ENCODE measurements around the gene TNNT3.
"Not testable (repeated sequence)": the region's sequence is repeated elsewhere in the genome, so short reads cannot be mapped to it uniquely, and the experiment has no call there.

The TNNT3 gene

DNA sequence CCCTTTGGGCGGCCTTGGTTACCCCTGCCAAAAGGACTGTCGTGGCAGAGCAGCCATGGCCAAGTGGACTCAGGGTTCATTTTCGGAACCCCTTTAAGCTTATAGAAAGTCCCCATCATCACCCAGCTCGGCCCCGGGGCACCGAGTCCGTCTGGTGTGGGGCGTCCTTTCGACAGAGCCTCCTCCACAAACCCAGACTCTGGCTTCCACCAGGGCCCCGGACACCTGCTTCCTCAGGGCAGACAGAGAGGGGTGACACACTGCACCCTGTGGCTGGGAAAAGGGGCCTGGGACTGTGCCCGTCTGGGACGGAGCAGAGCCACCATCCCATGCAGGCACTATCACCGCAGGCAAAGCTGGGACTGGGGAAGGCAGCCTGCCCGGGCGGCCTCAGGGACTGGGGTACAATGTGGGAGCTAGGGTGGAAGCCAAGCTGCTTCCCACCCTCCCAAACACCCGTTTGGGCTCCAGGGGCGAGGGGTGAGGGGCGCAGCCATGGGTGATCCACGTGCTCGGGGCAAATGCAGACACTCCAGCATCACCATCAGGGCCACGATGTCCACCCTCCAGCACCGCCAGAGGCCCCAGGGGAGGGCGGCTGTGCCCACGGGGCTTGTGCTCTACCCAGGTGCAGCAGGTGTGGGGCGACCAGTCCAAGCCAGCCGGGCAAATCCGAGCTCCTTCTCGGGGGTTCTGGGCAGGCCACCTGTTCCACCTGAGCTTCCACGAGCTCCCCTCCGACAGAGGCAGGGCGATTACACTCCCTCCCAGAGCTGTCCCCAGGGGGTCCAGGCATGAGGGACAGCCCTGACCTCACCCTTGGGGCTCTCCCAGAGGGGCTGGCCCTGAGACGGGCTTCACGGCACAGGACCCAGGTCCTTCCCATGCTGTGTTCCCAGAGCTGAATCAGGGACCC is 15.9 kb downstream of the TNNT3 start:
- no peak for DNase-seq (ENCODE audit: low read depth)

DNA sequence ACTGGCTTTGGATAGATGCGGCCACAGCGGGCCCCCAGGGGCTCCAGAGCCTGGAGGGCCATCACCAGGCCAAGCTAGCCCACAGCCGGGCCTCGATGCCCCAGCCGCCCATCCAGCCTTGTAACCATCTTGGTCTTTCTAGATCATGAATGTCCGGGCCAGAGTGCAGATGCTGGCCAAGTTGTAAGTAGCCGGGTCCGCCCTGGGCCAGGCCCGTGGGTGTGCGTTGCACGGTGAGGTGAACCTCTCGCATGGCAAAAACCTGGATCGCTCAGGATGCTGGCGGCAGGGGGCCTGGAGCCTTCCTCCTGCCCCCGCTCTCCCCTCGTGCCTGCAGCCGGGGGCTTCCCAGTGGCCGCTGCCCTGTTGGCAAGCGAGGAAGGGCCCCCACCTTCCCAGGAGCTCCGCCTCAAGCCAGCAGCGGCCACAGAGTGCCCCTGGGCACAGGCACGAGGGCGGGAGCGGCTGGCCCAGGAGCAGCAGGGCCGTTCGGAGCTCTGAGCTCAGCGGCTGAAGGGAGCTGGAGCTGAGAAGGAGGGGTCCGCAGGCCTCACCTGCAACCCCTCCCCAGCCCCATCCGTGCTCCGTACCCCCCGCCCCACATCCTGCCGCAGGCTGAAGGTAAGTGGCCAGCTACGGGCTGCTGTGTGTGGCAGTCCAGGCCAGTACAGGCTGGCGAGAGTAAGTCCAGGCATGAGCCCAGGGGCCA is 16.7 kb downstream of the TNNT3 start:
- DNase-seq (ENCODE audit: low read depth) = no peak

DNA sequence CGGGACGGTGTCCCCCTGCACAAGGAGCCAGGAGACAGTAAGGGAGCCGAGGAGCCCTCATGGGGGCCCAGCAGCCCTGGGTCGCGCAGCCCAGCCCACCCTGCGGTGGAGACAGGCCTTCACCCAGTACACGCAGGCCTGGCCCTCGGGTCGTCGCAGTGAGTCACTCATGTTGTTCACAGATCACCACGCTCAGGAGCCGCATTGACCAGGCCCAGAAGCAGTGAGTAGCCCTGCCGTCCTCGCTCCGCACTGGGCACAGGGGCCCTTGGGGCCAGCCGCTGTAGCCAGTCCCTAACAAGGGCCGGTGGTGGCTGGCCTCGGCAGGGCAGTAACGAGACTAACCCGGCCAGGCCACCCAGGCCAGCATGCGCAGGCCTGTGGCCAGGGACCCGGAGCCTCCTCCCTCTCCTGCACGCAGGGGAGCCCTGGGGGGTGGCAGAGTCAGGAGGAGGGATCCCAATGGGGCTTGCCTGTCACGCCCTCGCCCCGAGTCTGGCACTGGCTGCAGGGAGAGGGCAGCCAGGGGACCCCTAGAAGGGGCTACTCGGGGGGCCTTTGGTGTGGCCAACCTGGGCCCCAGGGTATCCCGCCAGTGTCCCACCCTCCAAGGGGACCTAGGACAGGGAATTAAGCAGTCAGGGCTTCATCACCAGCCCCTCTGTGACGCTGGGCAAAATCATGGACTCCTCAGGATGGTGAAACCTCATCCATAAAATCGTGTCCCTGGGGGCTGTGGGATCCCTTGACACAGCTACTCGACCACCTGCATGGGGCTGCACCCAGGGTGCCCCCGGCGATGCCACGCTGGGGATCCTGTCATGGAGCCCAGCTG is 17.5 kb downstream of the TNNT3 start:
- no peak for DNase-seq (ENCODE audit: low read depth)

DNA sequence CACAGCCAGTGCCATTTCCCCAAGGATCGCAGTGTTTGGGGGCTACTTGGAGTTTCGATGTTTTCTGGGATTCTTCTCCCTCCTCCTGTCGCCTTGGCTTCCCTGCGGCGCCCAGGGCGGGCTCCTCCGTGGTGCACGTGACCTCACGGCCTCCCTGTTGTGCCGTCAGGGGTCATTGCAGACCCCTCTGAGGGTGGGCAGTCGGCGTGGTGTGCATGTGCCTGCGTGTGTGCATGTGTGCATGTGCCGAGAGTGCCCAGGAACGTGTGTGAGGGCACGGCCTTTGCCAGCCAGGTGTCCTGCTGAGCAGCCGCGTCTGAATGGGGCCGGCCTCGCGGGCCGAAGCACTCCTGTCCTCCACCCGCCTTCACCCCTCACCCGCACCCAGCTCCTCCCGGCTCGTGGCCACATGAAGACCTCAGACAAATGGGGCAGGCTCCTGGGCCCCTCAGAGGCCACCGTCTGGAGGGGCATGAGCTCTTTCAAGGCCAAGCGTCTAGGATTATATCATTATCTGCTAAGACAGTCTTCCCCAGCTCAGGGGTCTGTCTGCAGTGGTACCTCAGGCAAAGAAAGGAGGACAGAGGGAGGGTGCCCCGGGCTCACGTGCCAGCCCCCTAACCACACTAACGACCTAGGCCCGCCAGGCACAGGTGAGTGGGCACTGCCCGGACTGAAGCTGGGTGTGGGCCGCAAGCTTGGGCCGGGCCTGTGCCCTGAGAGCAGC is 18.3 kb downstream of the TNNT3 start:
- DNase-seq (ENCODE audit: low read depth) = no peak

DNA sequence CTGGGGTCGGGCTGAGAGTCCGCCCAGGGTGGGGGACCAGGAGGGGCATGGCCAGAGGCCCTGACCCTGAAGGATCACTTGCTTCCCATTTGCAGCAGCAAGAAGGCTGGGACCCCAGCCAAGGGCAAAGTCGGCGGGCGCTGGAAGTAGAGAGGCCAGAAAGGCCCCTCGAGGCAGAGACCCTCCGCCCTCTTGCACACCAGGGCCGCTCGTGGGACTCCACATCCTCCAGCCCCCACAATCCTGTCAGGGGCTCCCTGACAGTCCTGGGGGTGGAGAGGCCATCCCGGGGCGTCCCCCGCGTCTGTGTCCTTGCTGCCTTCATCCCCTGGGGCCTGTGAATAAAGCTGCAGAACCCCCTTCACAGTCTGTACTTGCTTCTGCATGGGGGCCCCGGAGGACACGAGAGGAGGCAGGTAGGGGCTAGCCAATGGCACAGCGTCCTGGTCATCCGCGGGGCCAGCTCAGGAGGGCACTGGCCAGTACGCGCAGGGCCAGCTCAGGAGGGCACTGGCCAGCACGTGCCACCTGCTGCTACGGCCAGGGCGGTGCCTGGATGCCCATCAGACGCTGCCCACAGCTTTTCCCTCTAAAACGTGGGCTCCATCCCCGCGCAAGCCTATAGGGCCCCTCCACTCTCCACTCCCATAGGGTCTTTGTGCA is 19.0 kb downstream of the TNNT3 start:
- no peak for DNase-seq (ENCODE audit: low read depth)

DNA sequence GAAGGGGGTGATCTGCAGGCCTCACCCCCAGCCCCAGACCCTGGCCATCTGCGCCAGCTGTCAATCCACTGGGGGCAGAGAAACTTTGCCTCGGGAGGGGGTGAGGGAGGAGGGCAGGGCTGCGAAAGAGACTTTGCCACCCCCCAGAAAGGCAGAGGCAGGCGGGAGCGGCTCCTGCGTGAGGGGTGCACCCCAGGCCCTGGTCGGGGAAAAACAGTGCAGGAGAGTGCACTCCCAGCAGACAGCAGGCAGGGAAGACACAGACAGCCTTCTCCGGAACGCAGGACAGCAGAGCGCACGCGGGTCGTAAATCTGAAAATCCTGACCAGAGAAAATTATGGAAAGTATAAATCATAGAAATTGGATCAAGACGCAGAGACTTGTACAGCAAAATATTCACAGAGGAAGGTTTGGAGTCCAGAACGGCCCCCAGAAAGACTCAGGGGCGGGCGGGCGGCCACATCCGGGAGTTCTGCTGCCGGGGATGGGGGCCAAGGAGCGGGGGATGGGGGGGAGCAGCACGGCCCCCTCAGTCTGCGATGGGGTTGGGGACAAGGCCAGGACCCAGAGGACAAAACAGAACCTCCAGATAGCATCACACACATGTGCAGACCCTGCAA is 19.6 kb downstream of the TNNT3 start:
- no peak for DNase-seq (ENCODE audit: low read depth)

DNA sequence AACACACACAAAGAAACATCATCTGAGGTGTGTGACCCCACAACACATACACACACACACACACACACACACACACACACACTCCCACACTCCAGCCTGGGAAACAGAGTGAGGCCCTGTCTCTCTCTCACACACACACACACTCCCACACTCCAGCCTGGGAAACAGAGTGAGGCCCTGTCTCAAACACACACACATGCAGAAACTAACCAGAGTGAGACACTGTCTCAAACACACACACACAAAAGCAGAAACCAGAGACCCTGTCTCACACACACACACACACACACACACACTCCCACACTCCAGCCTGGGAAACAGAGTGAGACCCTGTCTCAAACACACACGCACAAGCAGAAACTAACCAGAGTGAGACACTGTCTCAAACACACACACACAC is 20.3 kb downstream of the TNNT3 start:
- DNase-seq (ENCODE audit: low read depth) = not testable (repeated sequence)

DNA sequence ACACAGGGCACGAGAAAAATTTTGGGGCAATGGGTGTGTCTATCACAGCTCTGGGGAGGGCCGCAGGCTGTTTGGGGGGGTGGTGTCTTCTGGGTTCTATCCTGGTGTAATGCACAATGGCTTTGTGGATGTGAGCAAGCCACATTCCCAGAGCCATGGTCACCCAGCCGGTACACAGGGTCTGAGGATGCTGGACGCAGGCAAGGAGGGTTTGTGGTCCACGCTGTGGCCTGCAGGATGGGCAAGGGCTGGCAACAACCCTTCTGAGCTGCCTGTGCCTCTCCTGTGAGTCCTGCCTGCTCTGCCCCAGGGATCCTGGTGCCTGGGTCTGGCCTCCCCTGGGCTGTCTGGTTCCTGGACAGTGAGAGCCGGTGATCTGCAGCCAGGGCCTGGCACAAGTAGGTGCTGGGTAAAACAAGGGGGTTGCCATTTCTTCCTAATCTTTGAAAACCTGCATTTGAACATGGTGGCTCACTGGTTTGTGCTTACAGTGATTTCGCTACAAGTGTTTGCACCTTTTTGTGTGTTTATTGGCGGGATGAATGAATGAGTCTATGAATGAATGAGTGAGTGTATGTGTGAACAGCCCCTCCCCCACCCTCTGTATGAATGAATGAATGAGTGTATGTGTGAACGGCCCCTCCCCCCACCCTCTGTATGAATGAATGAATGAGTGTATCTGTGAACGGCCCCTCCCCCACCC is 23.2 kb downstream of the TNNT3 start:
- no peak for DNase-seq (ENCODE audit: low read depth)

DNA sequence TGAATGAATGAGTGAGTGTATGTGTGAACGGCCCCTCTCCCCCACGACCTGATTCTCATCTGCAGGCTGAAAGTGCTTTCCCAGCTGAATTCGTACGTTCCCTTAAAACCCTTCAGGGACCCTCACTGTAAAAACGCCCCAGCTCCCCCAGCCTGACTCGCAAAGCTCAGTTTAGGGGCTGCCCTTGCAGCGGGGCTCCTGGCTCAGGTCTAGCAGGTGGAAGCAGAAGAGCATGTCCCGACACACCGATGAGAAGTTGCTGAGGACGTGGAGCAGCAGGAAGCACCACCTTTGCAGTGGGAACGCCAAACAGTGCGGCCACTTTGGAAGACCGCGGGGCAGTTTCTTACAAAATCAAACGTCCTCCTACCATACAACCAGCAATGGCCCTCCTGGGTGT is 24.1 kb downstream of the TNNT3 start:
- no peak for DNase-seq (ENCODE audit: low read depth)

DNA sequence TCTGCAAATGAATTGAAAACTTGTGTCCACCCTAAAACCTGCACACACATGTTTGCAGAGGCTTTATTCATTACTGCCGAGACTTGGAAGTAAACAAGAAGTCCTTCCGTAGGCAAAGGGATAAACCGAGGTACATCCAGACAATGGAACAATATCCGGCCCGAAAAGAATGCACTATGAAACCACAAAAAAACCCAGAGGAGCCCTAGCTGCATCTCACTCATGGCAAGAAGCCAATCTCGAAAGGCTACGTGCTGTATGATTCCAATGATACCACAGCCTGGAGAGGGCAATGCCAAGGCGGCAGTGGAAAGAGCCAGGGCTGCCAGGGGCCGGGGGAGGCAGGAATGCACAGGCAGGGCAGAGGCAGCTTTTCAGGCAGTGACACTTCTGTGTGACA is 24.5 kb downstream of the TNNT3 start:
- DNase-seq (ENCODE audit: low read depth) = no peak

DNA sequence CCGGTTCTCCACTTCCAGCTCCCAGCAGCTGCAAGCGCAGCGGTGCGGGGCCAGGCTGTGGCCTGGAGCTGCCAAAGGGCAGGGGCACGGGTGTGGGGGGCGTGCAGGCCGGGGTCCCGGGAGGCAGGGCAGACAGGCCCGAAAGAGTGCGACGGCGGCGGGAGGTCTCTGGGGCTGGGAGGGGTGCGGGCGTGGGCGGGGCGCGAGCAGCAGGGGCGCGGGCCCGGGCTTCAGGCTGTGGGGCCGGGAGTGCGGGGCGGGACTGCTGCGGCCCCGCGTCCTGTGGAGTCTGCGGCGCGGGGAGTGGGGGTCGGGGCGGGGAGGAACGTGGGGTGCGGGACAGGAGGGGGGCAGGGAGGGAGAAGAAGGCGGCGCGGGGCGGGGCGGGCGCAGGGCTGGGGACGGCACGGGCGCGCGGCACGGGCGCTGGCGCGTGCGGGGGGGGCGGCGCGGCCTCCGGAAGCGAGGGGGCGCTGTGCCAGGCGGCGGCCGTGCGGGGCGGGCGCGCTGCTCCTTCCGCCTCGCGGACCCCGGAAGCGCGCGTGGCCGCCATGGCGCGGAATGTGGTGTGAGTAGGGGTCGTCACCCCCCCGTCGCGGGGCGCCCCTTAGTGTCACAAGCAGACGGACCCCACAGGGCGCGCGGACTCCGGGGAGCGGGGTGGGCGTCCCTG is 27.4 kb downstream of the TNNT3 start, which contains the start of gene MRPL23:
Gene MRPL23, plus strand, starts transcription at position 521 of the 673 bp plus-strand sequence. Its CDS starts 31 bp downstream, at position 552.
- no peak for DNase-seq (ENCODE audit: low read depth)

DNA sequence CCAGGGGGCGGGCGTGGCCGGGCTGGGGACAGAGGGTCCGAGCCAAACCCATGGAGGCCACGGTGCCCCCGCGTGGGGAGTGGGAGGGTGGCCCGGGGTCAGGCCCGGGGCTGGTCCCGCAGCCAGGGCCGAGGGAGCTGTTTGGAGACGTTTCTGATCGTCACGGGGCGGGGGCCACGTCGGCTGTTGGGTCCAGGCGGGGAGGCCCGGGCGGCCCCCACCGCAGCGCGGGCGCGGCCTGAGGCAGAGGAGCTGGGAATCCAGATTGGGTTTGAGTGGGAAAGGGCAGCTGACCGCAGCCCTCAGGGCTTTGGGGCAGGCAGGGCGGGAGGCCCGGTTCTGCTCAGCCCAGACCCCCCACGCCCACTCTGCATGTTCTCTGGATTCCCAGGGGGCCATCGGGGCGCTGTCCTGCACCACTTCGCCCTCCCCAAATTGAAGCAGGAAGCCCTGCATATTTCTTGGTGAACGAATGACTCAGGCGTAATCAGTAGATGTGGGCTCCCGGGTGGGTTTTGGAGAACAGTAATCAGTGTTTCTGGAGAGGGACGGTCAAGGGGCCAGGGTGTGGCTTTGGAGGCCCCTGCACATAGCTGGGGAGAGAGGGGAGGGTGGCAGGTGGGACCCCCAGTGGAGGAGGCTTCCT is 28.2 kb downstream of the TNNT3 start:
- no peak for DNase-seq (ENCODE audit: low read depth)

DNA sequence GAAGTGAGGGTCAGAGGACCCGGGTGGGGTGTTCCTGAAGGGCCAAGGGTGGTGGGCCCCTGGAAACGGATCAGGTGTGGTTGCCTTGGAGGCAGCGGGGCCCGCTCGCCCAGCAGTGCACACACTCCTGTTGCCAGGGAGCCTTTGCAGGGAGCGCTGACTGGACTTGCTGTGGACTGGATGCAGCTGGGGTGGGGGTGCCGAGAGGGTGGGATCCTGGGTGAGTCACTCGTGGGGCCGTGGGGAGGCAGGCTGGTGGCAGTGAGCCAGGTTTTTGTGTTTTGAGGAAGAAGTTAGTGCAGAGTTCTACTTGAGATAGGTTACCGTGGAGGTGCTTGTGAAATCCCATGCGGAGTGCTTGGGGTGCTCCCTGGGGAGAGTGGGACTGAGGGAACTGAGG is 28.9 kb downstream of the TNNT3 start:
- DNase-seq (ENCODE audit: low read depth) = no peak

DNA sequence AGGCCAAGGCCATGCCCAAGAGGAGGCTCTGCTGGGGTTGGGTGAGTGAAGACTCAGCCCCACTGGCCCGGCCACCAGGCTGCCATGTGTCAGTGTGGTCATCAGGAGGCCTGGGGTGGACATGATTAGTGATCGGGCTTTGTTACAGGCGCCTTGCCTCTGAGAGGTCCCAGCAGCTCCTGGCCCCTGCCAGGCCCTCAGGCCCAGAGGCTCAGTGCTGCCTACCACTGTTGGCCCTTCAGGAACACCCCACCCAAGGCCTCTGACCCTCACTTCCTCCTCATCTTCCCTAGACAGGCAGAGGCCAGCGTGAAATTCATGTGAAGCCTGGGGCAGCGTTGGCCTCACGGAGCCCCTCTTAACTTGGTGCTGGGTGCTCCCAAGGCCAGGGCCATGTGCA is 29.8 kb downstream of the TNNT3 start:
- DNase-seq (ENCODE audit: low read depth) = no peak

DNA sequence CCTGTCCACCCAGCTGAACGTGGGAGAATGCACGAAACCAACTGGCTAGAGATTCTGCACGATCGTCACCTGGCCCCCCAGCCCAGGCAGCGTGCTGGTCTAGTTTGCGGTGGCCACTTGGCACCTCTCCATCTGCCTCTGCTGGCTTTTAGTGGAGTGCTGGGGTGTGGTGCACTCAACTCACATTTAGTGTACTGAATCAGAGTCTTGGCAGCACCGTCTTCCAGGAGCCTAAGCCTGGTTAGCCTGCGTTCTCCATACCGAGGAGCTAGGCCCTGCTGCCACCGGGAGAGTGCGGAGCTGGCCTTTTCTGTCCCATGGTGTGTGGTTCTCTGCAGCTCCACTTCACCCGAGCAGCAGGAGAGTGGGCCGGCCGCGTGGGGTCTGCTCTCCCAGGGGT is 30.4 kb downstream of the TNNT3 start:
- DNase-seq (ENCODE audit: low read depth) = no peak

DNA sequence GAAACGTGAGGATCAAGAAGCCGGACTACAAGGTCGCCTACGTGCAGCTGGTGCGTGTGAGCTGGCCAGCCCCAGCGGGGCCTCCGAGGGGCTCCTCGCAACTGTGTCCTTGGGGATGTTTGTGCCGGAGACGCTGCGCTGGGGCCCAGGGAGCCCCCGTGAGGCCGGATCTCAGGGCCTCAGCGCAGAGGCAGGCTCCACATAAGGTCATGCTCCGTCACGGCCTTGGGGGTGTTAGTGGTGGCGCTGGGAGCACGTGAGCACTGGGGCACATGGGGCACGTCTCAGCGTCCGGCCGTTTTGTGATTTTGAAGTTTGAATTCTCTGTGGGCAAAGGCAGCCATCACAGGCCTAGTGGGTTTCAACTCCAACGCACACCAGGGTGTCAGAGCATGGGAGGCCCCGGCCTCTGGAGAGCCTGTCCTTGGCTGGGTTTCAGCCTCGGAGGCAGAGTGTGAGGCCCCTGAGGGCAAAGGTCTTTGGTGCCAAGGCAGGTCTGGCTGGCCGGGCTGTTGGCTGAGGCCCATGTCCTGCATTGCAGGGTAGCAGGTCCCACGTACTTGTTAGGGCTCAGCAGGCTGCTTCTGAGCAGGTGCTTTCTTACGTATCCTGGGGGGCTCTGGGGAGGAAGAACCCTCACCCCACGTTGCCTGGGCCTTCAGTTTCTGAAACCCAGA is 33.4 kb downstream of the TNNT3 start:
- no peak for DNase-seq (ENCODE audit: low read depth)

DNA sequence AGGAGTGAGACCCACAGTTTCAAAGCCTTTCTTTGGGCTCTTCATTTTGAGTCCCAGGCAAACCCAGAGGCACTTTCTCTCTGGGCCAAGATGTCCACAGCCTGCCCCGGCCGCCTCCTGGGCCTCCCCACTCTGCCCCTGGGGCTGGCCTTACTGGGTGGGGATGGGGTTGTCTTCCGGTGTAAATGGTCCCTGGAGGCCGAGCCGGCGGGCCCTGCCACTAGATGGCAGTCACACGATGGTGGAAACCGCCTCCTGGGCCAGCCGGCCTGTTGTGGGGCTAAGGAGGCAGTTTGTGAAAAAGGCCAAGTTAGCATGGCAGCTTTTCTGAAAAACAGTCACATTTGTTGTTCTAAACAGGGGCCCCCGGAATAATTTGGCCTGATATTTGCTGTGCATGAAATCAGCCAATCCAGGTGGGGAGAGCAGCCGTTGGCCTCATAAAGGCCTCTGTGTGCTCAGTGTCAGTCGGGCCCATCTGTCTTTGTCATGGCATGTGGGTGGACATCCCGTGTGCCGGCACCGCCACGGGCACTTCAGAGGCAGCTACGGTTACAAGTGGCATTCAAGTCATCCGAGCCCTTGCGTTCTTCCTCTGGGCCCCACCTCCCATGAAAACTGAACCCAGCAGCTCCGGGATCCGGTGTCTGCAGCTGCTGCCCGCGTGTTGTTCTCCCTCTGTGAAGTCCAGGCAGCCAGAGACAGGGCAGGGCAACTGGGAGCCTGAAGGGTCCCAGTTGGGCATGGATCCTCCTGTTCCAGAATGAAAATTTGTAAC is 34.2 kb downstream of the TNNT3 start:
- no peak for DNase-seq (ENCODE audit: low read depth)

DNA sequence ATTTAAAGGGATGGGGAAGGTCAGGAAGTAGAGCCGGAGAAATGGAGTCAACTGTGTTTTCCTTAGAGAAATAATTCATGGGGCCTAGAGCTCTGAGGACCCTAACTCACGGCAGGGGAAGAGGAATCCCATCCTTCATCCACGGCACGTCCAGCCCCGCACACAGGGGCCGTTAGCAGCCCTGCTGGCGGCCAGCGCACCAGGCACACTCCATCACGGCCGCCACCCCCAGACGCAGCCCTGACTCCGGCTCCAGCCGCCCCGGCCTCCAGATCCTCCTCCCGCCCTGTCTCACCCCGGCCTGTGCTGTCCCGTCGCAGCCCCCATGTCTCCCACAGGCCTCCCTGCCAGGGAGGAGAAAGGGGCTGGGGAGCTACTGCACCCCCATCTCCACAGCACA is 38.9 kb downstream of the TNNT3 start:
- DNase-seq (ENCODE audit: low read depth) = no peak
